Common myeloid progenitor, CD34-positive (primary cell): ENCODE data around the gene IQCB1.

Experiments used
- CTCF ChIA-PET: fragments of 350-600 bp; sonication (Branson Sonifier 250); formaldehyde crosslinking; loops from one replicate; lab custom pipeline; 2021; ENCODE audit warnings: antibody characterized with exemption; lab: Charles Lee
- POLR2A ChIA-PET: fragments of 350-600 bp; sonication (Branson Sonifier 250); formaldehyde crosslinking; loops from one replicate; lab custom pipeline; 2021; ENCODE audit warnings: antibody characterized with exemption; lab: Charles Lee
- DNase-seq, 3 donors: peaks; one replicate each; pipeline versions ENCODE4 v3.0.0 to v3.0.0-alpha.2; 2013
- H3K27ac ChIP-seq, 2 experiments: 1 replicate in 1 of 2; 2 replicates in 1 of 2; pipeline ENCODE4 v1.7.0; 2013; ENCODE audit warnings: inconsistent platforms in 2 of 2, low read length in 2 of 2, mild to moderate bottlenecking in 2 of 2, low read depth in 1 of 2, moderate library complexity in 1 of 2; ENCODE audit not compliant: severe bottlenecking in 2 of 2, insufficient read depth in 1 of 2, poor library complexity in 1 of 2
- H3K27me3 ChIP-seq, 5 experiments: replicated peaks in 2 of 5; 1 replicate in 3 of 5; 2 replicates in 2 of 5; pipeline versions ENCODE4 v1.6.1 to v1.7.0; 2013; ENCODE audit warnings: low read length in 4 of 5, mild to moderate bottlenecking in 2 of 5, moderate library complexity in 2 of 5, inconsistent platforms in 1 of 5; ENCODE audit not compliant: insufficient read depth in 5 of 5, control insufficient read depth in 4 of 5
- H3K36me3 ChIP-seq, 4 experiments: 1 replicate in 2 of 4; 2 replicates in 2 of 4; pipeline versions ENCODE4 v1.6.1 to v1.7.0; 2013; ENCODE audit warnings: low read length in 3 of 4, control low read depth in 1 of 4, mild to moderate bottlenecking in 1 of 4; ENCODE audit not compliant: control insufficient read depth in 4 of 4, insufficient read depth in 4 of 4
- H3K4me1 ChIP-seq, 4 experiments: 1 replicate in 3 of 4; 2 replicates in 1 of 4; pipeline versions ENCODE4 v1.6.1 to v1.7.1; 2013; ENCODE audit warnings: low read length in 3 of 4, mild to moderate bottlenecking in 3 of 4, control low read depth in 1 of 4, inconsistent platforms in 1 of 4, moderate library complexity in 1 of 4; ENCODE audit not compliant: control insufficient read depth in 4 of 4, insufficient read depth in 4 of 4; ENCODE audit errors: control extremely low read depth in 1 of 4
- H3K4me3 ChIP-seq, 7 experiments: 1 replicate in 4 of 7; 2 replicates in 3 of 7; pipeline versions ENCODE4 v1.5.1 to v1.7.0; 2013; ENCODE audit warnings: mild to moderate bottlenecking in 7 of 7, low read length in 6 of 7, moderate library complexity in 6 of 7, inconsistent platforms in 2 of 7, low read depth in 2 of 7, control low read depth in 1 of 7; ENCODE audit not compliant: insufficient read depth in 4 of 7, control insufficient read depth in 1 of 7; ENCODE audit errors: extremely low read depth in 1 of 7
- H3K9me3 ChIP-seq, 5 experiments: 1 replicate in 4 of 5; 2 replicates in 1 of 5; pipeline versions ENCODE4 v1.6.1 to v1.7.1; 2013; ENCODE audit warnings: low read length in 4 of 5, mild to moderate bottlenecking in 2 of 5, inconsistent platforms in 1 of 5, low read depth in 1 of 5, moderate library complexity in 1 of 5; ENCODE audit not compliant: control insufficient read depth in 4 of 5, insufficient read depth in 2 of 5; ENCODE audit errors: control extremely low read depth in 1 of 5
- WGBS: methylation state at CpG from one replicate; pipeline ENCODE4 v1.1.5; 2013; ENCODE audit not compliant: insufficient coverage; 5-methylcytosine and 5-hydroxymethylcytosine counted together

The IQCB1 gene

GRCh38 chr3:121768452-121768851, 66.4 kb downstream of the IQCB1 start:
- no peaks in the 10 kb centered on the region for H3K9me3 ChIP-seq

GRCh38 chr3:121759541-121760202, 75.2 kb downstream of the IQCB1 start:
- Histone ChIP-seq H3K36me3 (no peaks in the 10 kb centered on the region), H3K4me1 (peaks cover 0 to 6% (median under 1%) of the 10 kb centered on the region in 4 experiments), H3K27me3 (no peaks in the 10 kb centered on the region), H3K4me3 (no peak overlapping the region), H3K9me3 (no peaks in the 10 kb centered on the region), H3K27ac (no peak overlapping the region)
- ChIA-PET CTCF (no interaction called here), POLR2A (interaction anchor here (0.6 kb wide), 1 partner anchor 10 kb away, joined by 3 read pairs; no protein-coding TSS in a partner anchor)
- DNase-seq = peak in 1 of 3 donors; percentile 6
- no CpG with 5 or more reads among the region's 3 CpGs for WGBS

More at GRCh38 chr3:121768452-121768851, 66.4 kb downstream of the IQCB1 start:
- peak in 2 of 3 donors; percentile 13 to 23 for DNase-seq
- ChIA-PET POLR2A (no interaction called here), CTCF (no interaction called here)
- 64% methylated on average over 2 of the region's 2 CpGs for WGBS
- H3K27me3 ChIP-seq = no peaks in the 10 kb centered on the region
- peaks cover 0 to 2% (median under 1%) of the 10 kb centered on the region in 4 experiments for H3K4me1 ChIP-seq
- H3K36me3 ChIP-seq = peaks cover 18 to 42% (median 25%) of the 10 kb centered on the region in 4 experiments
- H3K27ac ChIP-seq = no peak overlapping the region
- no peak overlapping the region for H3K4me3 ChIP-seq

- POLR2A ChIA-PET = interaction anchor here (0.6 kb wide), 1 partner anchor 9 kb away, joined by 3 read pairs; no protein-coding TSS in a partner anchor
- no CpG with 5 or more reads among the region's 1 CpG for WGBS
- Histone ChIP-seq H3K4me3 (no peak overlapping the region), H3K9me3 (no peaks in the 10 kb centered on the region), H3K4me1 (peaks cover 0 to 6% (median under 1%) of the 10 kb centered on the region in 4 experiments), H3K27ac (no peak overlapping the region), H3K36me3 (no peaks in the 10 kb centered on the region), H3K27me3 (no peaks in the 10 kb centered on the region)
- no peak for DNase-seq
- CTCF ChIA-PET = no interaction called here
These were observed 76.0 kb downstream of the IQCB1 start for GRCh38 chr3:121758727-121759450.

GRCh38 chr3:121757812-121758545, 76.9 kb downstream of the IQCB1 start:
- no peaks in the 10 kb centered on the region for H3K9me3 ChIP-seq
- no peak for DNase-seq
- peaks cover 0 to 2% (median 0%) of the 10 kb centered on the region in 5 experiments for H3K27me3 ChIP-seq
- no peak overlapping the region for H3K27ac ChIP-seq
- CTCF ChIA-PET = interaction anchor here (0.7 kb wide), 1 partner anchor 25 kb away, joined by 3 read pairs; no protein-coding TSS in a partner anchor
- POLR2A ChIA-PET = no interaction called here
- WGBS = 93% methylated on average over 15 of the region's 15 CpGs
- no peaks in the 10 kb centered on the region for H3K36me3 ChIP-seq
- H3K4me3 ChIP-seq = no peak overlapping the region
- H3K4me1 ChIP-seq = peaks cover 0 to 6% (median under 1%) of the 10 kb centered on the region in 4 experiments

GRCh38 chr3:121757087-121757811, 77.6 kb downstream of the IQCB1 start:
- Histone ChIP-seq H3K36me3 (no peaks in the 10 kb centered on the region), H3K27me3 (peaks cover 0 to 4% (median 0%) of the 10 kb centered on the region in 5 experiments), H3K9me3 (no peaks in the 10 kb centered on the region), H3K27ac (no peak overlapping the region), H3K4me3 (no peak overlapping the region), H3K4me1 (peaks cover 0 to 6% (median under 1%) of the 10 kb centered on the region in 4 experiments)
- ChIA-PET CTCF (interaction anchor here (0.7 to 0.8 kb wide), 2 partner anchors 26 to 74 kb away, joined by 3 read pairs; no protein-coding TSS in a partner anchor), POLR2A (no interaction called here)
- WGBS = 100% methylated on average over 2 of the region's 4 CpGs
- DNase-seq = peak in 2 of 3 donors; percentile 21 to 38

- CTCF ChIA-PET = no interaction called here
- POLR2A ChIA-PET = no interaction called here
- H3K27ac ChIP-seq = no peak overlapping the region
- no peaks in the 10 kb centered on the region for H3K36me3 ChIP-seq
- peaks cover 0 to 4% (median 0%) of the 10 kb centered on the region in 5 experiments for H3K27me3 ChIP-seq
- H3K4me1 ChIP-seq = peaks cover 7 to 23% (median 13%) of the 10 kb centered on the region in 4 experiments
- WGBS = 100% methylated on average over 1 of the region's 1 CpG
- no peaks in the 10 kb centered on the region for H3K9me3 ChIP-seq
- no peak overlapping the region for H3K4me3 ChIP-seq
- DNase-seq = no peak
These were observed 82.1 kb downstream of the IQCB1 start for GRCh38 chr3:121752772-121753171.
